Smooth muscle cell (in vitro differentiated cells): Measurements from ENCODE around the gene ALKBH7. TPM values are rescaled to one million over a fixed set of nuclear protein-coding genes. Genes with fewer than 3 reads are reported as not detected.
"Not testable (repeated sequence)": the region's sequence is repeated elsewhere in the genome, so short reads cannot be mapped to it uniquely, and the experiment has no call there.

Experiments
- DNase-seq: peaks from one replicate; lab custom pipeline; 2025; ENCODE audit not compliant: unreplicated experiment; lab: John Stamatoyannopoulos, UW
- H2AFZ ChIP-seq: fragments of 200-600 bp; sonication (generic); 2 replicates; pipeline ENCODE4 v1.6.0; 2016; ENCODE audit warnings: antibody characterized with exemption, low read depth, mild to moderate bottlenecking
- H3F3A ChIP-seq: fragments of 200-600 bp; sonication (generic); 2 replicates; pipeline ENCODE4 v1.6.0; 2017; ENCODE audit warnings: antibody characterized with exemption, low read depth
- H3K27ac ChIP-seq: fragments of 200-600 bp; sonication (generic); 2 replicates; pipeline ENCODE4 v1.5.1; 2016; ENCODE audit warnings: low read depth, mild to moderate bottlenecking
- H3K27me3 ChIP-seq: fragments of 200-600 bp; sonication (generic); 2 replicates; pipeline ENCODE4 v1.6.1; 2016; ENCODE audit warnings: low read depth, mild to moderate bottlenecking
- H3K36me3 ChIP-seq: fragments of 200-600 bp; sonication (generic); 2 replicates; pipeline ENCODE4 v1.5.1; 2016; ENCODE audit warnings: low read depth
- H3K4me1 ChIP-seq: fragments of 200-600 bp; sonication (generic); 2 replicates; pipeline ENCODE4 v1.5.1; 2016; ENCODE audit warnings: low read depth
- H3K4me2 ChIP-seq: fragments of 200-600 bp; sonication (generic); 2 replicates; pipeline ENCODE4 v1.6.0; 2016; ENCODE audit warnings: mild to moderate bottlenecking
- H3K4me3 ChIP-seq: fragments of 200-600 bp; sonication (generic); 2 replicates; pipeline ENCODE4 v1.5.1; 2016; ENCODE audit warnings: mild to moderate bottlenecking
- H3K79me2 ChIP-seq: fragments of 200-600 bp; sonication (generic); 2 replicates; pipeline ENCODE4 v1.6.0; 2016; ENCODE audit warnings: low read depth, mild to moderate bottlenecking
- H3K9ac ChIP-seq: fragments of 200-600 bp; sonication (generic); 2 replicates; pipeline ENCODE4 v1.6.0; 2016; ENCODE audit warnings: low read depth
- H3K9me3 ChIP-seq: fragments of 200-600 bp; sonication (generic); replicated peaks from 2 replicates; pipeline ENCODE4 v1.5.1; 2016; ENCODE audit warnings: low read depth
- H4K20me1 ChIP-seq: fragments of 200-600 bp; sonication (generic); 2 replicates; pipeline ENCODE4 v1.6.0; 2016; ENCODE audit warnings: low read depth
- CTCF ChIP-seq: fragments of 200-600 bp; sonication (generic); IDR thresholded peaks from 2 replicates; pipeline ENCODE4 v1.5.1; 2017; ENCODE audit warnings: borderline replicate concordance, mild to moderate bottlenecking, antibody characterized with exemption; ENCODE audit not compliant: insufficient read depth, poor library complexity, severe bottlenecking
- WGBS: methylation state at CpG from one replicate; pipeline ENCODE4 v1.1.7; 2016; ENCODE audit warnings: low lambda C conversion rate; 5-methylcytosine and 5-hydroxymethylcytosine counted together
- polyA plus RNA-seq: library from polyadenylated mRNA; unstranded; fragments of >200 nt; fragmentation: Nextera tagmentation; extraction: Ambion mirVana; gene quantifications from 2 replicates; pipeline ENCODE4 v1.2.1, GENCODE V29; 2016
- total RNA-seq: library from RNA; depleted of rRNA; stranded (reverse); fragments of >200 nt; gene quantifications from 2 replicates; pipeline ENCODE4 v1.2.3, GENCODE V29; 2014

ALKBH7 gene
- total and polyA plus RNA-seq, 2 experiments from 2014 or later: 34.4 to 103 TPM

DNA sequence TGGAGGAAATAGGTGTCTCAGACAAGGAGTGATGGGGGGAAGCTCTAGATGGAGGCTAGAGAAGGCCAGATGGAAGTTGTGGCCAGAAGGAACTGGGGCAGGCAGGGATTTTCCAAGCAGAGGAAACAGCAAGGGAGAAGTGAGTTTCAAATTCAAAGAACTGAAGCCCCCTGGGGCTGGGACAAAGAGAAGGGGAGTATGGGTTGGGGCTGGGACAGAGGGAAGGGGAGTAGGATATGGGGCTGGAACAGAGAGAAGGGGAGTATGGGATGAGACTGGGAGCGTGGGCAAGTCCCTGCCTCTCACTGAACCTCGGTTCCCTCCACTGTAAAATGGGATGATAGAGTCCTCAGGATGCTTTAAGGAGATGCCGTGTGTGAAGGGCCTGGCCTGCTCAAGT lies 22.2 kb downstream of the ALKBH7 start:
- no peak overlapping the region for H3K9ac ChIP-seq
- no peaks in the 10 kb centered on the region for H3K27me3 ChIP-seq
- H3K4me3 ChIP-seq: no peak overlapping the region
- H3K27ac ChIP-seq: no peak overlapping the region
- H3K4me2 ChIP-seq: no peak overlapping the region
- no peak for DNase-seq
- no peak overlapping the region for H2AFZ ChIP-seq
- H3K36me3 ChIP-seq: peaks cover under 1% of the 10 kb centered on the region
- TF ChIP-seq CTCF: no peak
- 96% methylated on average over 3 of the region's 3 CpGs for WGBS
- no peaks in the 10 kb centered on the region for H3F3A ChIP-seq
- H4K20me1 ChIP-seq: no peaks in the 10 kb centered on the region
- peaks cover 8% of the 10 kb centered on the region for H3K4me1 ChIP-seq
- H3K9me3 ChIP-seq: no peaks in the 10 kb centered on the region
- H3K79me2 ChIP-seq: peaks cover 27% of the 10 kb centered on the region

GRCh38 chr19:6396305-6396704 lies 23.7 kb downstream of the ALKBH7 start:
- Histone ChIP-seq H3K4me1 (peaks cover 8% of the 10 kb centered on the region), H3K4me3 (no peak overlapping the region), H3K4me2 (no peak overlapping the region), H3K79me2 (peaks cover 16% of the 10 kb centered on the region), H3K27me3 (no peaks in the 10 kb centered on the region), H4K20me1 (no peaks in the 10 kb centered on the region), H3K27ac (no peak overlapping the region), H3F3A (no peaks in the 10 kb centered on the region), H3K9me3 (no peaks in the 10 kb centered on the region), H3K36me3 (no peaks in the 10 kb centered on the region), H2AFZ (no peak overlapping the region), H3K9ac (no peak overlapping the region)
- WGBS: 95% methylated on average over 12 of the region's 12 CpGs
- no peak for TF ChIP-seq CTCF
- DNase-seq: no peak

DNA sequence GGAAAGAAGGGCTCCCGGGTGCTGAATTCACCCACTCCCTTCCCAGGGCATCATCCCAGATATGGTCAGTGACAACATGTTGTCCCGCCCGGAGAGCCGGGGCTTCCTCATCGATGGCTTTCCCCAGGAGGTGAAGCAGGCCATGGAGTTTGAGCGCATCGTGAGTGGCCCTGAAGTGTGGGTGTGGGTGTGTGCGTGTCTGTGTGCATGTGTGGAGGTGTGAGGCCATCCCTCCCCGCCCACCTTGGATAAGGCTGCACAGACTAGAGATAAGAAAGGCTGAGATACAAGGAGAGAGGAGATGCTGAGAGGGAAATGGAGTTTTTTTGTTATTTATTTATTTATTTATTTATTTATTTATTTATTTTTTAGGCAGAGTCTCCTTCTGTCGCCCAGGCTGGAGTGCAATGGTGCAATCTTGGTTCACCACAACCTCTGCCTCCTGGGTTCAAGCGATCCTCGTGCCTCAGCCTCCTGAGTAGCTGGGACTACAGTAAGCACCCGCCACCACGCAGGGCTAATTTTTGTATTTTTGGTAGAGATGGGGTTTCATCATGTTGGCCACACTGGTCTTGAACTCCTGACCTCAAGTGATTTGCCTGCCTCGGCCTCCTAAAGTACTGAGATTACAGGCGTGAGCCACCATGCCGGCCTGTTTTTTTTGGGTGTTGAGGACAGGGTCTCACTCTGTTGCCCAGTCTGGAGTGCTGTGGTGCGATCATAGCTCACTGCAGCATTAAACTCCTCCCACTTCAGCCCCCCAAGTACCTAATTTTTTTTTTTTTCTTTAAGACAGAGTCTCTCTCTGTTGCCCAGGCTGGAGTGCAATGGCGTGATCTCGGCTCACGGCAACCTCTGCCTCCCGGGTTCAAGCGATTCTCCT lies 27.7 kb downstream of the ALKBH7 start:
- not testable (repeated sequence) for H3K36me3 ChIP-seq, H2AFZ ChIP-seq
- WGBS: 92% methylated on average over 23 of the region's 23 CpGs

GRCh38 chr19:6402058-6402457 lies 29.5 kb downstream of the ALKBH7 start:
- no peaks in the 10 kb centered on the region for H4K20me1 ChIP-seq
- no peaks in the 10 kb centered on the region for H3K79me2 ChIP-seq
- H3K9ac ChIP-seq: no peak overlapping the region
- no peaks in the 10 kb centered on the region for H3K27me3 ChIP-seq
- H3K36me3 ChIP-seq: no peaks in the 10 kb centered on the region
- no peaks in the 10 kb centered on the region for H3F3A ChIP-seq
- H3K4me1 ChIP-seq: no peaks in the 10 kb centered on the region
- no peak overlapping the region for H2AFZ ChIP-seq
- no peak overlapping the region for H3K4me2 ChIP-seq
- H3K4me3 ChIP-seq: no peak overlapping the region
- no peak overlapping the region for H3K27ac ChIP-seq
- TF ChIP-seq CTCF: no peak
- WGBS: 94% methylated on average over 10 of the region's 10 CpGs
- H3K9me3 ChIP-seq: no peaks in the 10 kb centered on the region
- DNase-seq: no peak

More for the DNA sequence above, 27.7 kb downstream of the ALKBH7 start:
- H3K4me1 ChIP-seq, H3K4me2 ChIP-seq, H3K27me3 ChIP-seq, H3F3A ChIP-seq, H3K9ac ChIP-seq, H3K9me3 ChIP-seq, H3K79me2 ChIP-seq, H3K4me3 ChIP-seq, H4K20me1 ChIP-seq, DNase-seq, H3K27ac ChIP-seq: not testable (repeated sequence)
